Neural progenitor cell (in vitro differentiated cells): Measurements from ENCODE around the gene ADAMTS15. TPM values are rescaled to one million over a fixed set of nuclear protein-coding genes. Genes with fewer than 3 reads are reported as not detected.

Experiments used
- DNase-seq: peaks from one replicate; pipeline ENCODE4 v3.0.0-alpha.2; 2016; ENCODE audit warnings: low spot score
- H2AFZ ChIP-seq: fragments of 200-600 bp; sonication (generic); replicated peaks from 2 replicates; pipeline ENCODE4 v1.6.1; 2016; ENCODE audit warnings: antibody characterized with exemption
- H3F3A ChIP-seq: fragments of 200-600 bp; sonication (generic); 2 replicates; pipeline ENCODE4 v1.6.1; 2016; ENCODE audit warnings: antibody characterized with exemption, low read depth
- H3K27ac ChIP-seq: fragments of 200-600 bp; sonication (generic); 2 replicates; pipeline ENCODE4 v1.5.1; 2016; ENCODE audit warnings: mild to moderate bottlenecking
- H3K27me3 ChIP-seq: fragments of 200-600 bp; sonication (generic); 2 replicates; pipeline ENCODE4 v1.6.1; 2016; ENCODE audit warnings: mild to moderate bottlenecking, moderate library complexity
- H3K36me3 ChIP-seq: fragments of 200-600 bp; sonication (generic); 2 replicates; pipeline ENCODE4 v1.5.1; 2016
- H3K4me1 ChIP-seq: fragments of 200-600 bp; sonication (generic); 2 replicates; pipeline ENCODE4 v1.6.1; 2016; ENCODE audit warnings: mixed run types
- H3K4me2 ChIP-seq: fragments of 200-600 bp; sonication (generic); 2 replicates; pipeline ENCODE4 v1.6.1; 2016
- H3K4me3 ChIP-seq: fragments of 200-600 bp; sonication (generic); 2 replicates; pipeline ENCODE4 v1.5.1; 2016
- H3K79me2 ChIP-seq: fragments of 200-600 bp; sonication (generic); 2 replicates; pipeline ENCODE4 v1.6.1; 2016; ENCODE audit warnings: low read depth
- H3K9ac ChIP-seq: fragments of 200-600 bp; sonication (generic); 2 replicates; pipeline ENCODE4 v1.6.1; 2016
- H3K9me3 ChIP-seq: fragments of 200-600 bp; sonication (generic); 2 replicates; pipeline ENCODE4 v1.5.1; 2016; ENCODE audit warnings: low read depth
- H4K20me1 ChIP-seq: fragments of 200-600 bp; sonication (generic); 2 replicates; pipeline ENCODE4 v1.6.1; 2016; ENCODE audit warnings: low read depth
- H3K27ac Mint-ChIP-seq: 3 replicates; pipeline ENCODE4 v1.8.0; 2021; ENCODE audit warnings: mixed read lengths
- H3K27me3 Mint-ChIP-seq: 2 replicates; pipeline ENCODE4 v1.8.0; 2022; ENCODE audit warnings: low read depth, mild to moderate bottlenecking, inconsistent platforms, moderate library complexity, mixed read lengths; ENCODE audit not compliant: insufficient read depth
- H3K36me3 Mint-ChIP-seq: 3 replicates; pipeline ENCODE4 v1.8.0; 2021; ENCODE audit warnings: mixed read lengths
- H3K4me1 Mint-ChIP-seq: 3 replicates; pipeline ENCODE4 v1.8.0; 2021; ENCODE audit warnings: mixed read lengths
- H3K4me3 Mint-ChIP-seq: 3 replicates; pipeline ENCODE4 v1.8.0; 2021; ENCODE audit warnings: mild to moderate bottlenecking, moderate library complexity, mixed read lengths
- H3K9me3 Mint-ChIP-seq: 3 replicates; pipeline ENCODE4 v1.8.0; 2020; ENCODE audit warnings: mixed read lengths
- CTCF ChIP-seq: fragments of 200-600 bp; sonication (generic); IDR thresholded peaks from 2 replicates; pipeline ENCODE4 v1.5.1; 2017; ENCODE audit warnings: antibody characterized with exemption, mild to moderate bottlenecking
- EZH2 ChIP-seq: fragments of 200-600 bp; sonication (generic); IDR thresholded peaks from 2 replicates; pipeline ENCODE4 v1.6.1; 2017; ENCODE audit warnings: antibody characterized with exemption, mild to moderate bottlenecking, moderate library complexity
- EZH2phosphoT487 ChIP-seq: fragments of 200-600 bp; sonication (generic); IDR thresholded peaks from 2 replicates; pipeline ENCODE4 v1.6.1; 2017; ENCODE audit warnings: antibody characterized with exemption
- total RNA-seq: library from RNA; depleted of rRNA; stranded (reverse); fragments of >200 nt; gene quantifications from 2 replicates; pipeline ENCODE4 v1.2.3, GENCODE V29; 2015; ENCODE audit warnings: low replicate concordance

ADAMTS15 gene
- total RNA-seq, 1 donor from 2014 or later = 0.09 TPM

GRCh38 chr11:130408401-130408890 is 40.0 kb upstream of the ADAMTS15 start:
- no peak overlapping the region for H3K9ac ChIP-seq
- no peaks in the 10 kb centered on the region for H3K9me3 ChIP-seq
- H3K79me2 ChIP-seq = no peaks in the 10 kb centered on the region
- H3K36me3 ChIP-seq = no peaks in the 10 kb centered on the region
- Mint-ChIP-seq H3K4me3 (no peak overlapping the region), H3K4me1 (peaks cover 11% of the 10 kb centered on the region), H3K36me3 (peaks cover 2% of the 10 kb centered on the region), H3K27me3 (peaks cover 21% of the 10 kb centered on the region), H3K27ac (no peak overlapping the region), H3K9me3 (no peaks in the 10 kb centered on the region)
- H3K27ac ChIP-seq = no peak overlapping the region
- no peaks in the 10 kb centered on the region for H4K20me1 ChIP-seq
- no peak overlapping the region for H3K4me3 ChIP-seq
- no peak for TF ChIP-seq EZH2
- TF ChIP-seq CTCF = no peak
- TF ChIP-seq EZH2phosphoT487 = no peak
- no peaks in the 10 kb centered on the region for H3K4me1 ChIP-seq
- no peak for DNase-seq
- no peaks in the 10 kb centered on the region for H3F3A ChIP-seq
- H2AFZ ChIP-seq = no peak overlapping the region
- no peaks in the 10 kb centered on the region for H3K27me3 ChIP-seq
- H3K4me2 ChIP-seq = no peak overlapping the region

- no peak overlapping the region for H3K4me3 Mint-ChIP-seq
- DNase-seq = no peak
- H3K27me3 Mint-ChIP-seq = peaks cover 21% of the 10 kb centered on the region
- H3K9ac ChIP-seq = no peak overlapping the region
- no peak overlapping the region for H3K27ac Mint-ChIP-seq
- no peak overlapping the region for H3K4me3 ChIP-seq
- H3K9me3 ChIP-seq = no peaks in the 10 kb centered on the region
- no peak overlapping the region for H2AFZ ChIP-seq
- H4K20me1 ChIP-seq = no peaks in the 10 kb centered on the region
- no peak overlapping the region for H3K4me2 ChIP-seq
- H3K79me2 ChIP-seq = no peaks in the 10 kb centered on the region
- no peaks in the 10 kb centered on the region for H3K9me3 Mint-ChIP-seq
- H3K36me3 Mint-ChIP-seq = no peaks in the 10 kb centered on the region
- no peaks in the 10 kb centered on the region for H3F3A ChIP-seq
- peaks cover 9% of the 10 kb centered on the region for H3K4me1 Mint-ChIP-seq
- H3K36me3 ChIP-seq = no peaks in the 10 kb centered on the region
- no peak overlapping the region for H3K27ac ChIP-seq
- H3K4me1 ChIP-seq = no peaks in the 10 kb centered on the region
- no peaks in the 10 kb centered on the region for H3K27me3 ChIP-seq
- TF ChIP-seq EZH2 = no peak
- TF ChIP-seq EZH2phosphoT487 = no peak
- TF ChIP-seq CTCF = no peak
Observed at GRCh38 chr11:130408901-130409300, 39.5 kb upstream of the ADAMTS15 start.

- H3K27ac ChIP-seq = no peak overlapping the region
- no peak for DNase-seq
- no peaks in the 10 kb centered on the region for H3K79me2 ChIP-seq
- H3K4me1 ChIP-seq = no peaks in the 10 kb centered on the region
- H3K4me2 ChIP-seq = no peak overlapping the region
- H3K4me3 ChIP-seq = no peak overlapping the region
- no peak overlapping the region for H3K4me3 Mint-ChIP-seq
- H4K20me1 ChIP-seq = no peaks in the 10 kb centered on the region
- no peaks in the 10 kb centered on the region for H3K27me3 ChIP-seq
- H3K9me3 ChIP-seq = no peaks in the 10 kb centered on the region
- TF ChIP-seq EZH2phosphoT487 = no peak
- TF ChIP-seq CTCF = no peak
- no peak for TF ChIP-seq EZH2
- no peaks in the 10 kb centered on the region for H3K36me3 ChIP-seq
- no peaks in the 10 kb centered on the region for H3K9me3 Mint-ChIP-seq
- H2AFZ ChIP-seq = no peak overlapping the region
- peaks cover 4% of the 10 kb centered on the region for H3K4me1 Mint-ChIP-seq
- H3K36me3 Mint-ChIP-seq = no peaks in the 10 kb centered on the region
- H3K27ac Mint-ChIP-seq = no peak overlapping the region
- H3K9ac ChIP-seq = no peak overlapping the region
- peaks cover 21% of the 10 kb centered on the region for H3K27me3 Mint-ChIP-seq
- no peaks in the 10 kb centered on the region for H3F3A ChIP-seq
Observed at GRCh38 chr11:130409594-130410388, 38.7 kb upstream of the ADAMTS15 start.
